ENCODE measurements around the gene SUSD1.
"Not testable (repeated sequence)": the region's sequence is repeated elsewhere in the genome, so short reads cannot be mapped to it uniquely, and the experiment has no call there.

The SUSD1 gene

GRCh38 chr9:112094241-112094640 is 80.9 kb downstream of the SUSD1 start:
- DNase-seq, result no peak

- DNase-seq, result no peak
These were observed 81.3 kb downstream of the SUSD1 start for GRCh38 chr9:112093870-112094216.

GRCh38 chr9:112093147-112093869 is 81.8 kb downstream of the SUSD1 start:
- DNase-seq, result no peak

- peak; percentile 19 for DNase-seq
These were observed 83.3 kb downstream of the SUSD1 start for GRCh38 chr9:112091810-112092209.

GRCh38 chr9:112087506-112087905 is 87.6 kb downstream of the SUSD1 start:
- no peak for DNase-seq

- DNase-seq, result peak; percentile 40
These were observed 88.5 kb downstream of the SUSD1 start for GRCh38 chr9:112086627-112087026.

GRCh38 chr9:112084907-112085306 is 90.2 kb downstream of the SUSD1 start:
- no peak for DNase-seq

GRCh38 chr9:112084334-112084733 is 90.8 kb downstream of the SUSD1 start:
- DNase-seq, result no peak

GRCh38 chr9:112081918-112082729 is 93.0 kb downstream of the SUSD1 start:
- no peak for DNase-seq

GRCh38 chr9:112080831-112081542 is 94.1 kb downstream of the SUSD1 start:
- no peak for DNase-seq

- no peak for DNase-seq
These were observed 96.7 kb downstream of the SUSD1 start for GRCh38 chr9:112078432-112078831.

- DNase-seq, result no peak
These were observed 98.3 kb downstream of the SUSD1 start for GRCh38 chr9:112076814-112077213.

GRCh38 chr9:112075009-112075378 is 100.1 kb downstream of the SUSD1 start:
- no peak for DNase-seq

- peak; percentile 89 for DNase-seq
These were observed 100.7 kb downstream of the SUSD1 start for GRCh38 chr9:112074250-112075008.

- DNase-seq, result not testable (repeated sequence)
These were observed 101.4 kb downstream of the SUSD1 start for GRCh38 chr9:112073639-112074173.

- DNase-seq, result no peak
These were observed 102.1 kb downstream of the SUSD1 start for GRCh38 chr9:112072721-112073638.

- no peak for DNase-seq
These were observed 105.6 kb downstream of the SUSD1 start for GRCh38 chr9:112069318-112070169.

- no peak for DNase-seq
These were observed 109.1 kb downstream of the SUSD1 start for GRCh38 chr9:112065806-112066606.

- DNase-seq, result no peak
These were observed 110.2 kb downstream of the SUSD1 start for GRCh38 chr9:112064871-112065270.

GRCh38 chr9:112063586-112063985 is 111.5 kb downstream of the SUSD1 start:
- no peak for DNase-seq
